Cerebellar cortex (tissue), 1 donor: Measurements from ENCODE around the gene RXFP3.
"Not testable (repeated sequence)": the region's sequence is repeated elsewhere in the genome, so short reads cannot be mapped to it uniquely, and the experiment has no call there.

Experiments used
- DNase-seq: peaks from one replicate; pipeline ENCODE4 v3.0.0-alpha.2; 2015; ENCODE audit warnings: low spot score

Gene RXFP3

GRCh38 chr5:33936004-33936380 lies 194 bp upstream of the RXFP3 start:
- DNase-seq = no peak

- DNase-seq = no peak
These were observed 976 bp downstream of the RXFP3 start for GRCh38 chr5:33937017-33937706.

GRCh38 chr5:33937707-33938506 lies 1.7 kb downstream of the RXFP3 start:
- DNase-seq = no peak

- DNase-seq = no peak
These were observed 2.3 kb downstream of the RXFP3 start for GRCh38 chr5:33938507-33938796.

- DNase-seq = no peak
These were observed 2.7 kb downstream of the RXFP3 start for GRCh38 chr5:33938881-33939280.

GRCh38 chr5:33939556-33940262 lies 3.5 kb downstream of the RXFP3 start:
- no peak for DNase-seq

- DNase-seq = no peak
These were observed 4.9 kb downstream of the RXFP3 start for GRCh38 chr5:33941090-33941489.

GRCh38 chr5:33944543-33945132 lies 8.5 kb downstream of the RXFP3 start:
- no peak for DNase-seq

- DNase-seq = not testable (repeated sequence)
These were observed 16.0 kb downstream of the RXFP3 start for GRCh38 chr5:33952175-33952574.

- DNase-seq = no peak
These were observed 21.5 kb downstream of the RXFP3 start for GRCh38 chr5:33957577-33958150.

- DNase-seq = no peak
These were observed 22.0 kb downstream of the RXFP3 start for GRCh38 chr5:33958176-33958575.

- DNase-seq = no peak
These were observed 28.0 kb downstream of the RXFP3 start for GRCh38 chr5:33964132-33964700.

GRCh38 chr5:33966805-33967204 lies 30.6 kb downstream of the RXFP3 start:
- no peak for DNase-seq

- peak; percentile 1 for DNase-seq
These were observed 32.2 kb downstream of the RXFP3 start for GRCh38 chr5:33968211-33969005.

- peak; percentile 21 for DNase-seq
These were observed 33.6 kb downstream of the RXFP3 start for GRCh38 chr5:33969572-33970452.

- DNase-seq = no peak
These were observed 37.1 kb downstream of the RXFP3 start for GRCh38 chr5:33973271-33973670.

GRCh38 chr5:33975852-33976251 lies 39.7 kb downstream of the RXFP3 start:
- DNase-seq = no peak

GRCh38 chr5:33976307-33976706 lies 40.1 kb downstream of the RXFP3 start:
- DNase-seq = no peak

GRCh38 chr5:33978306-33978705 lies 42.1 kb downstream of the RXFP3 start:
- no peak for DNase-seq

- no peak for DNase-seq
These were observed 43.8 kb downstream of the RXFP3 start for GRCh38 chr5:33980030-33980429.
